Endothelial cell of umbilical vein (primary cell): Measurements from ENCODE around the gene MYLK2. TPM values are rescaled to one million over a fixed set of nuclear protein-coding genes. Genes with fewer than 3 reads are reported as not detected.

Source experiments
- BruUV-seq: library from RNA; stranded (reverse); fragments of 400-500 nt; replicated peaks from 2 replicates; lab custom pipeline; 2021; lab: Mats Ljungman, UMichigan
- CTCF ChIA-PET: fragments of 300-600, 350-600 bp; sonication (Branson Sonifier 250); formaldehyde crosslinking; loops from one replicate; lab custom pipeline; 2021; ENCODE audit warnings: antibody characterized with exemption, inconsistent platforms; lab: Charles Lee
- POLR2A ChIA-PET: fragments of 300-600, 350-600 bp; sonication (Branson Sonifier 250); formaldehyde crosslinking; loops from one replicate; lab custom pipeline; 2021; ENCODE audit warnings: antibody characterized with exemption, inconsistent platforms; lab: Charles Lee
- DNase-seq: peaks from one replicate; pipeline ENCODE4 v3.0.0-alpha.2; 2011; ENCODE audit warnings: low read depth, low spot score
- FAIRE-seq: peaks from 2 replicates; lab custom pipeline; 2011; peaks lifted over from hg19 to GRCh38; lab: Jason Lieb, UNC
- H2AFZ ChIP-seq: 2 replicates; pipeline ENCODE4 v1.6.0; 2012; ENCODE audit warnings: low read depth, low read length, control low read depth, inconsistent platforms
- H3K27ac ChIP-seq: 2 replicates; pipeline ENCODE4 v1.5.1; 2011; ENCODE audit warnings: low read depth, mild to moderate bottlenecking, control low read depth, low read length, moderate library complexity; ENCODE audit not compliant: insufficient read depth
- H3K27me3 ChIP-seq, 2 experiments: 2 replicates each; pipeline versions ENCODE4 v1.6.0 to v1.6.1; 2011; ENCODE audit warnings: low read length in 2 of 2, mixed read lengths in 1 of 2; ENCODE audit not compliant: control insufficient read depth in 2 of 2, insufficient read depth in 2 of 2
- H3K36me3 ChIP-seq, 2 experiments: 2 replicates in 1 of 2; 3 replicates in 1 of 2; pipeline ENCODE4 v1.5.1; 2011; ENCODE audit warnings: low read length in 2 of 2, mild to moderate bottlenecking in 1 of 2, moderate library complexity in 1 of 2; ENCODE audit not compliant: control insufficient read depth in 2 of 2, insufficient read depth in 2 of 2; ENCODE audit errors: extremely low read depth in 1 of 2
- H3K4me1 ChIP-seq: 3 replicates; pipeline ENCODE4 v1.5.1; 2011; ENCODE audit warnings: mild to moderate bottlenecking, low read length; ENCODE audit not compliant: control insufficient read depth, insufficient read depth; ENCODE audit errors: extremely low read depth
- H3K4me2 ChIP-seq: 2 replicates; pipeline ENCODE4 v1.6.1; 2011; ENCODE audit warnings: low read length, control low read depth, mixed read lengths; ENCODE audit not compliant: insufficient read depth
- H3K4me3 ChIP-seq, 3 experiments: fragments of 200-600 bp in 1 of 3; sonication (generic), shearing (Covaris generic) in 1 of 3; replicated peaks in 1 of 3; 2 replicates each; pipeline ENCODE4 v1.5.1; 2011 to 2016; ENCODE audit warnings: control low read depth in 3 of 3, low read length in 3 of 3, mild to moderate bottlenecking in 2 of 3, inconsistent platforms in 1 of 3, low read depth in 1 of 3, moderate library complexity in 1 of 3; ENCODE audit not compliant: insufficient read depth in 1 of 3
- H3K79me2 ChIP-seq: 2 replicates; pipeline ENCODE4 v1.6.0; 2012; ENCODE audit warnings: low read length, inconsistent platforms; ENCODE audit not compliant: control insufficient read depth, insufficient read depth
- H3K9ac ChIP-seq: replicated peaks from 2 replicates; pipeline ENCODE3; 2011; ENCODE audit warnings: low read length, control low read depth; ENCODE audit not compliant: insufficient read depth; ENCODE audit errors: extremely low read depth
- H3K9me1 ChIP-seq: replicated peaks from 3 replicates; pipeline ENCODE4 v1.6.0; 2011; ENCODE audit warnings: mild to moderate bottlenecking, low read length; ENCODE audit not compliant: control insufficient read depth, insufficient read depth; ENCODE audit errors: extremely low read depth
- H3K9me3 ChIP-seq: replicated peaks from 2 replicates; pipeline ENCODE4 v1.5.1; 2012; ENCODE audit warnings: low read length, inconsistent platforms; ENCODE audit not compliant: control insufficient read depth, insufficient read depth
- H4K20me1 ChIP-seq: replicated peaks from 2 replicates; pipeline ENCODE3; 2011; ENCODE audit warnings: mild to moderate bottlenecking, low read length; ENCODE audit not compliant: control insufficient read depth, insufficient read depth; ENCODE audit errors: extremely low read depth
- CTCF ChIP-seq, 2 donors: IDR thresholded peaks; 1 replicate in 1 of 2; 2 replicates in 1 of 2; pipeline ENCODE4 v1.5.1; 2011; ENCODE audit warnings: low read length in 2 of 2, mild to moderate bottlenecking in 2 of 2, moderate library complexity in 2 of 2, control low read depth in 1 of 2, inconsistent platforms in 1 of 2, low read depth in 1 of 2; ENCODE audit not compliant: insufficient read depth in 1 of 2; ENCODE audit errors: extremely low read depth in 1 of 2
- EZH2 ChIP-seq: IDR thresholded peaks from 2 replicates; pipeline ENCODE4 v1.6.1; 2012; ENCODE audit warnings: borderline replicate concordance, low read depth, mild to moderate bottlenecking, moderate library complexity, low read length, inconsistent platforms; ENCODE audit not compliant: severe bottlenecking
- FOS ChIP-seq: IDR thresholded peaks from 2 replicates; pipeline ENCODE4 v1.6.1; 2011; ENCODE audit warnings: mild to moderate bottlenecking, low read length, moderate library complexity, borderline replicate concordance; ENCODE audit not compliant: insufficient read depth
- GATA2 ChIP-seq: IDR thresholded peaks from 2 replicates; pipeline ENCODE4 v1.7.0; 2011; ENCODE audit warnings: low read depth, mild to moderate bottlenecking, moderate library complexity, mixed read lengths, low read length; ENCODE audit not compliant: insufficient read length, insufficient read depth
- JUN ChIP-seq: IDR thresholded peaks from 2 replicates; pipeline ENCODE4 v1.6.1; 2011; ENCODE audit warnings: borderline replicate concordance, low read depth; ENCODE audit not compliant: insufficient read length, insufficient read depth
- MAX ChIP-seq: IDR thresholded peaks from 2 replicates; pipeline ENCODE4 v1.6.1; 2011; ENCODE audit not compliant: insufficient read depth, insufficient read length
- MYC ChIP-seq: IDR thresholded peaks from one replicate; pipeline ENCODE4 v1.6.1; 2011; ENCODE audit warnings: mild to moderate bottlenecking, low read depth, low read length
- POLR2A ChIP-seq: IDR thresholded peaks from 2 replicates; pipeline ENCODE4 v1.6.1; 2012; ENCODE audit warnings: low read depth, mild to moderate bottlenecking, control low read depth, low read length
- POLR2AphosphoS5 ChIP-seq: IDR thresholded peaks from 2 replicates; pipeline ENCODE4 v1.6.1; 2012; ENCODE audit warnings: low read depth, mild to moderate bottlenecking, control low read depth, low read length, moderate library complexity; ENCODE audit not compliant: insufficient read depth
- dilution Hi-C: fragments of 300-500 bp; cut with MboI; formaldehyde crosslinking; loops from one replicate; pipeline ENCODE4 v1.15.0; 2019; ENCODE audit warnings: low sequenced_read_pairs; ENCODE audit not compliant: extremely low pct_ligation_motif_present
- intact Hi-C: fragments of 100-400 bp; cut with micrococcal nuclease; formaldehyde crosslinking; loops from one replicate; pipeline ENCODE4 v1.10.0; 2022
- polyA plus RNA-seq, 4 experiments: library from polyadenylated mRNA; depleted of rRNA in 3 of 4; stranded (reverse) in 3 of 4; unstranded in 1 of 4; fragments of >200 nt; gene quantifications; 2 replicates each; pipeline versions ENCODE4 v1.2.1 to v1.2.3, GENCODE V29; 2011 to 2012; ENCODE audit warnings: missing spikeins in 1 of 4
- total RNA-seq: library from RNA; stranded (reverse); gene quantifications from 2 replicates; pipeline ENCODE4 v1.2.3, GENCODE V29; 2021

MYLK2 gene
- total and polyA plus RNA-seq, 2 donors (not counting 3 experiments of a cell fraction or from before 2014, with no cell fraction given) = 2.6 to 2.7 TPM

- intact Hi-C loops = loop anchor here (1.0 kb wide), 1 partner anchor 19 kb away; no protein-coding TSS in a partner anchor
- FAIRE-seq = peak; percentile 84
Measured at GRCh38 chr20:31841928-31842327, 22.8 kb downstream of the MYLK2 start.

GRCh38 chr20:31842471-31843157, 23.5 kb downstream of the MYLK2 start:
- Histone ChIP-seq H3K27me3 (no peaks in the 10 kb centered on the region), H3K9me3 (no peaks in the 10 kb centered on the region), H3K9ac (peak overlapping the region; percentile 41), H3K4me3 (no peak overlapping the region), H3K4me2 (peak overlapping the region; percentile 19), H3K36me3 (no peaks in the 10 kb centered on the region), H3K27ac (peak overlapping the region; percentile 64), H3K79me2 (no peaks in the 10 kb centered on the region), H3K4me1 (peaks cover 34% of the 10 kb centered on the region), H2AFZ (peak overlapping the region; percentile 15), H3K9me1 (no peaks in the 10 kb centered on the region), H4K20me1 (no peaks in the 10 kb centered on the region)
- BruUV-seq = no TSS peak
- ChIA-PET CTCF (interaction anchor here (1.0 to 18.2 kb wide), 5 partner anchors 10 to 188 kb away, joined by 3 to 619 read pairs (median 4); partner anchors contain the start of genes MYLK2 and PDRG1), POLR2A (no interaction called here)
- DNase-seq (peak; percentile 44), FAIRE-seq (no peak)
- dilution Hi-C loops (no loop called here), intact Hi-C loops (loop anchor here (1.0 kb wide), 1 partner anchor 19 kb away; no protein-coding TSS in a partner anchor)
- TF ChIP-seq POLR2A (no peak), EZH2 (no peak), MYC (no peak), MAX (no peak), FOS (no peak), GATA2 (no peak), CTCF (IDR thresholded peaks at IDR 0.05; ENCODE audit: extremely low read depth in 1 of 2, insufficient read depth in 1 of 2, low read depth in 1 of 2, low read length in 2 of 2) (no peak), JUN (no peak), POLR2AphosphoS5 (no peak)

More at GRCh38 chr20:31841928-31842327, 22.8 kb downstream of the MYLK2 start:
- TF ChIP-seq FOS (peak; percentile 38), POLR2A (no peak)
- Histone ChIP-seq H4K20me1 (no peaks in the 10 kb centered on the region), H2AFZ (no peak overlapping the region), H3K4me2 (peak overlapping the region; percentile 19), H3K9me1 (no peaks in the 10 kb centered on the region), H3K4me3 (no peak overlapping the region), H3K9me3 (no peaks in the 10 kb centered on the region), H3K4me1 (peaks cover 41% of the 10 kb centered on the region), H3K79me2 (no peaks in the 10 kb centered on the region), H3K9ac (peak overlapping the region; percentile 41), H3K27ac (peak overlapping the region; percentile 64), H3K27me3 (no peaks in the 10 kb centered on the region), H3K36me3 (no peaks in the 10 kb centered on the region)
- BruUV-seq = no TSS peak
- dilution Hi-C loops = no loop called here
- CTCF ChIA-PET = interaction anchor here (1.4 to 18.2 kb wide), 3 partner anchors 14 to 189 kb away, joined by 4 to 619 read pairs (median 7); partner anchors contain the start of gene MYLK2
- POLR2A ChIA-PET = no interaction called here
- DNase-seq = peak; percentile 63
